Upper lobe of left lung (tissue), 4 donors: ENCODE data around the gene MADD.

Experiments
- EP300 ChIP-seq, 4 donors: sonication (generic); formaldehyde crosslinking; IDR thresholded peaks; one replicate each; pipeline ENCODE4 v1.5.1; 2017; ENCODE audit warnings: antibody characterized with exemption in 4 of 4, control low read depth in 2 of 4
- POLR2A ChIP-seq, 4 donors: fragments of 450-650 bp; IDR thresholded peaks; one replicate each; pipeline ENCODE4 v1.5.1; 2016 to 2017; ENCODE audit warnings: antibody characterized with exemption in 4 of 4, mild to moderate bottlenecking in 2 of 4
- POLR2AphosphoS5 ChIP-seq, 2 donors: sonication (generic); formaldehyde crosslinking; IDR thresholded peaks; one replicate each; pipeline ENCODE4 v1.5.1; 2017; ENCODE audit warnings: antibody characterized with exemption in 2 of 2
- TF ChIP-seq, protein P1 (sequence below), 6 experiments: fragments of 450-650 bp in 4 of 6; fragments of 200-600 bp in 2 of 6; sonication (generic) in 2 of 6; IDR thresholded peaks; one replicate each; pipeline ENCODE4 v1.5.1; 2016 to 2019; ENCODE audit warnings: antibody characterized with exemption in 6 of 6

DNA sequence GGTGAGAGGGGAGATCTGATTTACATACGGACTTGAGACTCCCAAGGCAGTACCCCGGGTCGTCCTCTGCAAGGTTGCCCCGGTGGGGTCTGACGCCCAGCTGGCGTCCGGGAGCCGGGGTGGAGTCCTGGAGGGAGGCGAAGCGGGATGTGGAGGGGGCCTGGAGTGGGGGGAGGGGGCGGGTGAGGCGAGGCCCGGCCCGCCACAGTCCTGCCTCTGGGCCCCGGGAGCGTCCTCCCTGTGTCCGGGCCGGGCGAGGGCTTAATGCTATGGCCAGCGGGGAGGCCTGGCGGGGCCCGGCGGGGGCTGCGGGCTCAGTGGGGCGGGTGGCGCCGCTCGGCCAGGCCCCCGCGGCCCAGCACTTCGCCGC lies 85.0 kb downstream of the MADD start:
- TF ChIP-seq POLR2A (IDR thresholded peaks at IDR 0.05) (no peak), POLR2AphosphoS5 (IDR thresholded peaks at IDR 0.05) (no peak), EP300 (IDR thresholded peaks at IDR 0.05) (no peak)
- TF ChIP-seq, protein P1, sequence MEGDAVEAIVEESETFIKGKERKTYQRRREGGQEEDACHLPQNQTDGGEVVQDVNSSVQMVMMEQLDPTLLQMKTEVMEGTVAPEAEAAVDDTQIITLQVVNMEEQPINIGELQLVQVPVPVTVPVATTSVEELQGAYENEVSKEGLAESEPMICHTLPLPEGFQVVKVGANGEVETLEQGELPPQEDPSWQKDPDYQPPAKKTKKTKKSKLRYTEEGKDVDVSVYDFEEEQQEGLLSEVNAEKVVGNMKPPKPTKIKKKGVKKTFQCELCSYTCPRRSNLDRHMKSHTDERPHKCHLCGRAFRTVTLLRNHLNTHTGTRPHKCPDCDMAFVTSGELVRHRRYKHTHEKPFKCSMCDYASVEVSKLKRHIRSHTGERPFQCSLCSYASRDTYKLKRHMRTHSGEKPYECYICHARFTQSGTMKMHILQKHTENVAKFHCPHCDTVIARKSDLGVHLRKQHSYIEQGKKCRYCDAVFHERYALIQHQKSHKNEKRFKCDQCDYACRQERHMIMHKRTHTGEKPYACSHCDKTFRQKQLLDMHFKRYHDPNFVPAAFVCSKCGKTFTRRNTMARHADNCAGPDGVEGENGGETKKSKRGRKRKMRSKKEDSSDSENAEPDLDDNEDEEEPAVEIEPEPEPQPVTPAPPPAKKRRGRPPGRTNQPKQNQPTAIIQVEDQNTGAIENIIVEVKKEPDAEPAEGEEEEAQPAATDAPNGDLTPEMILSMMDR (IDR thresholded peaks at IDR 0.05): no peak
